GM12878 (cell line): ENCODE results near the gene NPC1. TPM values are rescaled to one million over a fixed set of nuclear protein-coding genes. Genes with fewer than 3 reads are reported as not detected.

Source experiments
- ATAC-seq: fragments of 200-7000 bp; cut with Tn5 transposase; 3 replicates; pipeline ENCODE4 v1.9.1; 2020; ENCODE audit warnings: mild to moderate bottlenecking, moderate library complexity
- BruUV-seq: library from RNA; stranded (reverse); fragments of 400-500 nt; replicated peaks from 2 replicates; lab custom pipeline; 2021; lab: Mats Ljungman, UMichigan
- CTCF ChIA-PET: fragments of 300-600 bp; sonication (Branson Sonifier 250); formaldehyde crosslinking; extraction: SDS; loops from one replicate; lab custom pipeline; 2021; ENCODE audit warnings: inconsistent platforms; lab: Yijun Ruan, JAX
- POLR2A ChIA-PET: fragments of 350-600 bp; formaldehyde crosslinking; extraction: SDS; loops from one replicate; lab custom pipeline; 2021; ENCODE audit warnings: inconsistent platforms; lab: Charles Lee
- RAD21 ChIA-PET: fragments of 300-600 bp; sonication (Branson Sonifier 250); formaldehyde crosslinking; loops from one replicate; lab custom pipeline; 2023; ENCODE audit warnings: antibody characterized with exemption; ENCODE audit not compliant: unreplicated experiment; lab: Charles Lee
- SMC1A ChIA-PET: fragments of 300-600 bp; sonication (Branson Sonifier 250); formaldehyde crosslinking; loops from one replicate; lab custom pipeline; 2023; ENCODE audit not compliant: unreplicated experiment, uncharacterized antibody; lab: Charles Lee
- DNase-seq: peaks from one replicate; pipeline ENCODE4 v3.0.0-alpha.2; 2011; ENCODE audit warnings: low read depth, low spot score
- FAIRE-seq: peaks from 3 replicates; lab custom pipeline; 2011; peaks lifted over from hg19 to GRCh38; lab: Jason Lieb, UNC
- H2AFZ ChIP-seq: 2 replicates; pipeline ENCODE4 v1.6.0; 2011; ENCODE audit warnings: low read depth, low read length, control low read depth; ENCODE audit not compliant: control insufficient read depth
- H3K27ac ChIP-seq: 2 replicates; pipeline ENCODE4 v1.5.1; 2011; ENCODE audit warnings: control low read depth; ENCODE audit not compliant: control insufficient read depth, insufficient read depth
- H3K27me3 ChIP-seq, 2 experiments: replicated peaks in 1 of 2; 2 replicates each; pipeline versions ENCODE4 v1.6.0 to v1.6.1; 2011; ENCODE audit warnings: low read length in 1 of 2; ENCODE audit not compliant: control insufficient read depth in 2 of 2, insufficient read depth in 2 of 2
- H3K36me3 ChIP-seq, 2 experiments: 2 replicates each; pipeline ENCODE4 v1.5.1; 2011; ENCODE audit warnings: low read length in 1 of 2; ENCODE audit not compliant: control insufficient read depth in 2 of 2, insufficient read depth in 2 of 2
- H3K4me1 ChIP-seq: 2 replicates; pipeline ENCODE4 v1.6.1; 2011; ENCODE audit warnings: mild to moderate bottlenecking, low read length, moderate library complexity, mixed read lengths; ENCODE audit not compliant: control insufficient read depth, insufficient read depth
- H3K4me2 ChIP-seq: 2 replicates; pipeline ENCODE4 v1.6.0; 2011; ENCODE audit warnings: control low read depth; ENCODE audit not compliant: control insufficient read depth, insufficient read depth
- H3K4me3 ChIP-seq: fragments of 200-600 bp; sonication (generic); 2 replicates; pipeline ENCODE4 v1.5.1; 2016
- H3K79me2 ChIP-seq: 2 replicates; pipeline ENCODE4 v1.6.0; 2011; ENCODE audit warnings: low read length; ENCODE audit not compliant: control insufficient read depth, insufficient read depth
- H3K9ac ChIP-seq: 2 replicates; pipeline ENCODE4 v1.8.0; 2011; ENCODE audit warnings: low read length, control low read depth, mixed read lengths; ENCODE audit not compliant: control insufficient read depth, insufficient read depth
- H3K9me3 ChIP-seq: replicated peaks from 3 replicates; pipeline ENCODE4 v1.5.1; 2011; ENCODE audit warnings: mild to moderate bottlenecking, low read length; ENCODE audit not compliant: control insufficient read depth, insufficient read depth
- H4K20me1 ChIP-seq: 2 replicates; pipeline ENCODE4 v1.6.0; 2011; ENCODE audit not compliant: control insufficient read depth, insufficient read depth
- ATF7 ChIP-seq: fragments of 450-650 bp; IDR thresholded peaks from 2 replicates; pipeline ENCODE4 v1.6.1; 2016; ENCODE audit warnings: low read depth, mild to moderate bottlenecking
- CREM ChIP-seq: IDR thresholded peaks from 2 replicates; pipeline ENCODE4 v1.6.1; 2014; ENCODE audit warnings: antibody characterized with exemption, low read depth
- IRF5 ChIP-seq: fragments of 450-650 bp; IDR thresholded peaks from 2 replicates; pipeline ENCODE4 v1.6.1; 2017; ENCODE audit warnings: borderline replicate concordance
- MTA2 ChIP-seq: fragments of 450-650 bp; IDR thresholded peaks from 2 replicates; pipeline ENCODE4 v1.6.1; 2016; ENCODE audit warnings: low read depth, mild to moderate bottlenecking, moderate library complexity
- PKNOX1 ChIP-seq: fragments of 450-650 bp; IDR thresholded peaks from 2 replicates; pipeline ENCODE4 v1.6.1; 2016; ENCODE audit warnings: mild to moderate bottlenecking
- RAD21 ChIP-seq: IDR thresholded peaks from 2 replicates; pipeline ENCODE4 v1.6.1; 2011; ENCODE audit warnings: mild to moderate bottlenecking, low read depth, low read length, moderate library complexity; ENCODE audit not compliant: insufficient read depth
- SUPT20H ChIP-seq: IDR thresholded peaks from 2 replicates; pipeline ENCODE4 v1.6.1; 2011; ENCODE audit warnings: low read depth, mild to moderate bottlenecking, low read length, moderate library complexity, borderline replicate concordance; ENCODE audit not compliant: control insufficient read depth
- YY1 ChIP-seq: IDR thresholded peaks from 2 replicates; pipeline ENCODE4 v1.6.1; 2011; ENCODE audit warnings: low read depth, mild to moderate bottlenecking, low read length
- WGBS: methylation state at CpG from one replicate; pipeline ENCODE4 v1.1.6; 2016; ENCODE audit warnings: low lambda C conversion rate; ENCODE audit not compliant: insufficient replicate concordance, insufficient coverage; ENCODE audit errors: missing lambda C conversion rate; 5-methylcytosine and 5-hydroxymethylcytosine counted together
- in situ Hi-C: fragments of 300-500 bp; cut with MboI; formaldehyde crosslinking; loops from 9 replicates; pipeline ENCODE4 v1.14.3; 2018; ENCODE audit warnings: mixed read lengths
- intact Hi-C: fragments of 100-400 bp; cut with micrococcal nuclease; formaldehyde crosslinking; loops from one replicate; pipeline ENCODE4 v1.14.2; 2022; ENCODE audit not compliant: unreplicated experiment
- polyA plus RNA-seq, 11 experiments: library from polyadenylated mRNA; depleted of rRNA in 4 of 11; unstranded in 6 of 11; stranded (reverse) in 5 of 11; fragments of >200 nt; fragmentation: Nextera tagmentation in 4 of 11; fragmentation: Illumina TruSeq in 1 of 11; extraction: Ambion mirVana in 4 of 11; extraction: Trizol in 1 of 11; gene quantifications; 1 replicate in 1 of 11; 2 replicates in 10 of 11; pipeline versions ENCODE4 v1.2.1 to v1.2.3, GENCODE V29; 2011 to 2016; ENCODE audit warnings: inconsistent platforms in 2 of 11, missing spikeins in 2 of 11, low read depth in 1 of 11
- total RNA-seq, 4 experiments: library from RNA; depleted of rRNA in 3 of 4; stranded (reverse); fragments of >200 nt in 3 of 4; fragmentation: Illumina TruSeq in 1 of 4; extraction: Trizol in 1 of 4; gene quantifications; 2 replicates each; pipeline versions ENCODE4 v1.2.1 to v1.2.3, GENCODE V29; 2013 to 2021

The NPC1 gene
- total and polyA plus RNA-seq, 10 of the 15 experiments (the other 5 are each of a cell fraction or from before 2014, with no cell fraction given) = 10.1 to 45.2 (median 19.4) TPM

- TF ChIP-seq RAD21 (no peak), SUPT20H (no peak), CREM (no peak), IRF5 (no peak)
- TF ChIP-seq, all 136 proteins: peak for 0
Measured at GRCh38 chr18:23506393-23506792, 79.9 kb downstream of the NPC1 start (continued).

GRCh38 chr18:23504720-23505119 lies 81.6 kb downstream of the NPC1 start:
- peaks cover 6% of the 10 kb centered on the region; the same call in 1 of the 2 replicates for H3K4me1 ChIP-seq
- POLR2A ChIA-PET = interaction anchor here (0.7 to 1.5 kb wide), 6 partner anchors 8 to 114 kb away, joined by 4 to 5 read pairs (median 4); partner anchors contain the start of gene NPC1
- TF ChIP-seq RAD21 (no peak), MTA2 (peak; percentile 28; the same call in 1 of the 2 replicates), YY1 (peak; percentile 49), ATF7 (peak; percentile 36; the same call in 1 of the 2 replicates), PKNOX1 (peak; percentile 48; the same call in 1 of the 2 replicates)
- TF ChIP-seq, all 136 proteins: peak for 4
- no peak for FAIRE-seq
- Histone ChIP-seq H4K20me1 (no peaks in the 10 kb centered on the region), H3K9ac (peak overlapping the region; percentile 61), H2AFZ (peak overlapping the region; percentile 16; the same call in 1 of the 2 replicates), H3K27ac (peak overlapping the region; percentile 73), H3K9me3 (no peaks in the 10 kb centered on the region), H3K27me3 (no peaks in the 10 kb centered on the region), H3K79me2 (peaks cover 37% of the 10 kb centered on the region), H3K36me3 (peaks cover 6 to 19% of the 10 kb centered on the region in 2 experiments; a peak in 3 of 4 replicates), H3K4me2 (peak overlapping the region; percentile 75), H3K4me3 (peak overlapping the region; percentile 85)
- CTCF ChIA-PET = interaction anchor here (0.5 to 4.2 kb wide), 21 partner anchors 12 to 691 kb away, joined by 3 to 23 read pairs (median 5); partner anchors contain the start of gene NPC1
- WGBS = 2% methylated on average over 3 of the region's 3 CpGs
- no TSS peak for BruUV-seq
- in situ Hi-C loops (no loop called here), intact Hi-C loops (loop anchor here (2.0 to 10.0 kb wide), 8 partner anchors 52 to 710 kb away; partner anchors contain the start of genes NPC1, RBBP8 and RIOK3)
- RAD21 ChIA-PET = interaction anchor here (0.8 to 2.1 kb wide), 20 partner anchors 9 to 706 kb away, joined by 3 to 12 read pairs (median 4); partner anchors contain the start of gene RIOK3
- SMC1A ChIA-PET = interaction anchor here (0.5 to 3.8 kb wide), 22 partner anchors 10 to 687 kb away, joined by 3 to 18 read pairs (median 4); partner anchors contain the start of gene RIOK3
- peak; percentile 66 for DNase-seq
- ATAC-seq = peak; percentile 75
